Measurements from ENCODE around the gene GULP1.
A peak's percentile ranks its signal among the peaks of the same experiment; 100 is the strongest.

GULP1 gene

GRCh38 chr2:188316342-188316741 lies 24.7 kb downstream of the GULP1 start:
- H3K27ac ChIP-seq: no peak overlapping the region
- no peak for TF ChIP-seq CTCF (conservative IDR thresholded peaks at IDR 0.05)

- no peak overlapping the region for H3K27ac ChIP-seq
- no peak for TF ChIP-seq CTCF (conservative IDR thresholded peaks at IDR 0.05)
Observed at GRCh38 chr2:188316791-188317423, 25.2 kb downstream of the GULP1 start.

DNA sequence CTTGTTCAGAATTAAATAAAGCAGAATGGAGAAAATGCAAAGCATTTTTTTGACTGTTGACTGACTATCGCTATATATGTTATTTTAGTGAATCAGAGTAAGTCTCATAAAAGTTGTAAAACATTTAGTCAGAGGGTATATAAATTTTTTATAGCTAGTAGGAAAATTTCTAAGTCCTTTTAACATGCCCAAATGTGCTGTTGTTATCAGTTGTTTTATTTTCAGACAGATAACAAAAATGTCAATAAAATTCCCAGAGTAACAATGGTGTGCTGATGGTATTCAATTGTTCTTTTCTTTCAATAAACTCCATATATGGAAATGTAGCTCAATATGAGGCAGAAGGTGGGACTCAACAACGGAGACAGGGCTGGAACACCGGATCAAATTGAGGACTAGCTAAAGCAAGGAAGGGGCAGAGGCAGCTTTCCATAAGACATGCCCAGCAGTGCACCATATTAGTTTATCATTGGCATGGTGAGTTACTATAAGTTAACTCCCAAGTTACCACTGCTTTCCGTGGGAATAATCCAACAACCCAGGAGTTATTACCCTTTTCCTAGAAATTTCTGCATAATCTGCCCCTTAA lies 26.6 kb downstream of the GULP1 start:
- TF ChIP-seq CTCF (conservative IDR thresholded peaks at IDR 0.05): no peak
- H3K27ac ChIP-seq: peak overlapping the region; percentile 40

- no peak overlapping the region for H3K27ac ChIP-seq
- TF ChIP-seq CTCF (conservative IDR thresholded peaks at IDR 0.05): no peak
Observed at GRCh38 chr2:188319838-188320237, 28.2 kb downstream of the GULP1 start.

- H3K27ac ChIP-seq: no peak overlapping the region
- no peak for TF ChIP-seq CTCF (conservative IDR thresholded peaks at IDR 0.05)
Observed at GRCh38 chr2:188320861-188321260, 29.2 kb downstream of the GULP1 start.

DNA sequence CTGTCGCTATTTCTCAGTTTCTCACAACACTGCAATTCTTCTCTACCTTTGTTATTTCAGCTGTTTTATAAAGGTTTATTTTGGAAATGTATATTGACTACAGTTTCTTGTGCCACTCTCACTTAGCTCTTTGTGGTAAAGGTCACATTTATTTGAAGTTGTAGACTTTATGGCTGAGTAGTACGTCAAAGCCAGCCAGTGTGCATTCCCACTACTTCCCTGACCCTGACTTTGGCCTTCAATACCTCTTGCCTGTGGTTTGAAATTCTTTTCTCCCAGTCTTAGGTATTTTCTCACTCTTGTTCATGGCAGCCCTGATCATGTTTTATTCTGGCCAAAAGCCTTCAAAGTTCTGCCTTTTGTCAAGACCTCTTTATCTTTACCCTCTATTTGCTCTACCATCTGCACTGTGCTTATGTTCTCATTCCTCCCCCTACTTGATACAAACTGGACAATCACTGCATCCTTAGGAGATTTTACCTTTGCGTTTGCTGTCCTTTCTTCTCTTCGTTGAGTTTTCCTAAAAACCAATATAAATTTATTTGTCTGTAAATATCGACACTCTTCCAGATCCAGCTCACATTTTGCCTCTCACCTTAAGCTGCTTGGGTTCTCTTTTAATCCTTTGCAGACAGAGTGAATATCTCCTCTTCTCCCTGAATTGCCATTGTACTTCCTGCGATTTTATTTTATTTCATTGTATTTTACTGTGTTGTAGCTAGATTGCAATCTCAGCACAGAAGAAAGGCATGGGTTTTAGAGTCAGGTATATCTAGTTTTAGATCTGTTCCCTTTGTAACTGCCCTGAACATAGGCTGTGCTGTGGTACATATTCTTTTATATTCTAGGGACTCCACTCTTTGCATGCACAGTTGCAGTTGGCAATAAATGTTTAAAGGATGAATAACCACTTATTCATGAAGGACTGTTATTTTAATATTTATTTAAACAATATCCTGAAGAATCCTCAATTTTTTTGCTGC lies 31.2 kb downstream of the GULP1 start:
- no peak for TF ChIP-seq CTCF (conservative IDR thresholded peaks at IDR 0.05)
- peak overlapping the region; percentile 69 for H3K27ac ChIP-seq

GRCh38 chr2:188324067-188324466 lies 32.4 kb downstream of the GULP1 start:
- TF ChIP-seq CTCF (conservative IDR thresholded peaks at IDR 0.05): no peak

More at GRCh38 chr2:188324067-188324466, 32.4 kb downstream of the GULP1 start:
- H3K27ac ChIP-seq: peak overlapping the region; percentile 69
